Left kidney (tissue), 2 donors: Measurements from ENCODE around the gene HDAC4. TPM values are rescaled to one million over a fixed set of nuclear protein-coding genes. Genes with fewer than 3 reads are reported as not detected.
"Not testable (repeated sequence)": the region's sequence is repeated elsewhere in the genome, so short reads cannot be mapped to it uniquely, and the experiment has no call there.

Experiments
- DNase-seq: peaks from one replicate; pipeline ENCODE4 v3.0.0-alpha.2; 2013
- polyA plus RNA-seq: library from polyadenylated mRNA; unstranded; fragments of 120-200 nt; gene quantifications from one replicate; pipeline ENCODE4 v1.2.1, GENCODE V29; 2013; ENCODE audit not compliant: insufficient read length

The HDAC4 gene
- polyA plus RNA-seq, 1 donor: 13.3 TPM

- DNase-seq: no peak
These were observed 354.0 kb downstream of the HDAC4 start for GRCh38 chr2:239046822-239047221.

- no peak for DNase-seq
These were observed 356.5 kb downstream of the HDAC4 start for GRCh38 chr2:239044336-239044735.

- no peak for DNase-seq
These were observed 357.5 kb downstream of the HDAC4 start for GRCh38 chr2:239043326-239043725.

GRCh38 chr2:239042551-239043320, 358.1 kb downstream of the HDAC4 start:
- no peak for DNase-seq

- DNase-seq: no peak
These were observed 358.8 kb downstream of the HDAC4 start for GRCh38 chr2:239042046-239042445.

- DNase-seq: no peak
These were observed 359.8 kb downstream of the HDAC4 start for GRCh38 chr2:239041062-239041461.

- peak; percentile 18 for DNase-seq
These were observed 360.6 kb downstream of the HDAC4 start for GRCh38 chr2:239040152-239040761.

GRCh38 chr2:239039479-239039861, 361.4 kb downstream of the HDAC4 start:
- no peak for DNase-seq

GRCh38 chr2:239038773-239039478, 361.9 kb downstream of the HDAC4 start:
- no peak for DNase-seq

- not testable (repeated sequence) for DNase-seq
These were observed 362.5 kb downstream of the HDAC4 start for GRCh38 chr2:239038284-239038683.

- no peak for DNase-seq
These were observed 363.3 kb downstream of the HDAC4 start for GRCh38 chr2:239037559-239037910.

GRCh38 chr2:239036819-239037558, 363.8 kb downstream of the HDAC4 start:
- no peak for DNase-seq

- no peak for DNase-seq
These were observed 364.7 kb downstream of the HDAC4 start for GRCh38 chr2:239035997-239036731.

GRCh38 chr2:239035361-239035814, 365.4 kb downstream of the HDAC4 start:
- DNase-seq: no peak

- DNase-seq: no peak
These were observed 366.1 kb downstream of the HDAC4 start for GRCh38 chr2:239034561-239035341.

GRCh38 chr2:239033801-239034560, 366.8 kb downstream of the HDAC4 start:
- DNase-seq: no peak

- no peak for DNase-seq
These were observed 370.9 kb downstream of the HDAC4 start for GRCh38 chr2:239029958-239030357.

- DNase-seq: no peak
These were observed 372.6 kb downstream of the HDAC4 start for GRCh38 chr2:239028253-239028619.

- no peak for DNase-seq
These were observed 373.2 kb downstream of the HDAC4 start for GRCh38 chr2:239027391-239028252.
